Keratinocyte (primary cell): ENCODE data around the gene TLDC2. TPM values are rescaled to one million over a fixed set of nuclear protein-coding genes. Genes with fewer than 3 reads are reported as not detected.
A peak's percentile ranks its signal among the peaks of the same experiment; 100 is the strongest.

Source experiments
- DNase-seq: peaks from one replicate; pipeline ENCODE4 v3.0.0-alpha.2; 2011; ENCODE audit warnings: low read depth, missing footprints, low spot score
- FAIRE-seq: peaks from 2 replicates; lab custom pipeline; 2011; peaks lifted over from hg19 to GRCh38; lab: Jason Lieb, UNC
- H2AFZ ChIP-seq: 2 replicates; pipeline ENCODE4 v1.6.0; 2012; ENCODE audit warnings: low read length, control low read depth, inconsistent platforms; ENCODE audit not compliant: control insufficient read depth
- H3K27ac ChIP-seq: 2 replicates; pipeline ENCODE4 v1.5.1; 2011; ENCODE audit warnings: low read length; ENCODE audit not compliant: control insufficient read depth, insufficient read depth
- H3K27me3 ChIP-seq: 3 replicates; pipeline ENCODE4 v1.6.0; 2011; ENCODE audit warnings: low read length; ENCODE audit not compliant: control insufficient read depth, insufficient read depth; ENCODE audit errors: extremely low read depth
- H3K36me3 ChIP-seq, 2 experiments: 2 replicates in 1 of 2; 3 replicates in 1 of 2; pipeline ENCODE4 v1.5.1; 2011; ENCODE audit warnings: low read length in 2 of 2, mild to moderate bottlenecking in 1 of 2; ENCODE audit not compliant: control insufficient read depth in 2 of 2, insufficient read depth in 2 of 2; ENCODE audit errors: extremely low read depth in 1 of 2
- H3K4me1 ChIP-seq: 3 replicates; pipeline ENCODE4 v1.5.1; 2011; ENCODE audit warnings: low read length; ENCODE audit not compliant: control insufficient read depth, insufficient read depth; ENCODE audit errors: extremely low read depth
- H3K4me2 ChIP-seq: 3 replicates; pipeline ENCODE4 v1.6.0; 2011; ENCODE audit warnings: low read depth, low read length; ENCODE audit not compliant: control insufficient read depth, insufficient read depth; ENCODE audit errors: extremely low read depth
- H3K4me3 ChIP-seq, 3 experiments: fragments of 200-600 bp in 1 of 3; sonication (generic) in 1 of 3; 2 replicates in 2 of 3; 3 replicates in 1 of 3; pipeline ENCODE4 v1.5.1; 2011 to 2016; ENCODE audit warnings: low read length in 3 of 3, mild to moderate bottlenecking in 3 of 3, control low read depth in 2 of 3, inconsistent platforms in 1 of 3, low read depth in 1 of 3, mixed read lengths in 1 of 3, mixed run types in 1 of 3, moderate library complexity in 1 of 3; ENCODE audit not compliant: control insufficient read depth in 2 of 3, insufficient read depth in 2 of 3; ENCODE audit errors: extremely low read depth in 1 of 3
- H3K79me2 ChIP-seq: 2 replicates; pipeline ENCODE4 v1.6.0; 2012; ENCODE audit warnings: low read length; ENCODE audit not compliant: control insufficient read depth, insufficient read depth
- H3K9ac ChIP-seq: 3 replicates; pipeline ENCODE4 v1.6.0; 2011; ENCODE audit warnings: low read length; ENCODE audit not compliant: control insufficient read depth, insufficient read depth; ENCODE audit errors: extremely low read depth
- H3K9me1 ChIP-seq: 3 replicates; pipeline ENCODE4 v1.6.0; 2011; ENCODE audit warnings: low read length; ENCODE audit not compliant: control insufficient read depth, insufficient read depth; ENCODE audit errors: extremely low read depth
- H3K9me3 ChIP-seq: 2 replicates; pipeline ENCODE4 v1.5.1; 2012; ENCODE audit warnings: low read depth, low read length; ENCODE audit not compliant: control insufficient read depth
- H4K20me1 ChIP-seq: 3 replicates; pipeline ENCODE4 v1.6.0; 2011; ENCODE audit warnings: low read length; ENCODE audit not compliant: control insufficient read depth, insufficient read depth; ENCODE audit errors: extremely low read depth
- EZH2 ChIP-seq: IDR thresholded peaks from one replicate; pipeline ENCODE4 v1.6.1; 2012; ENCODE audit warnings: inconsistent platforms, mild to moderate bottlenecking, low read length, moderate library complexity
- dilution Hi-C: fragments of 300-500 bp; cut with MboI; formaldehyde crosslinking; loops from one replicate; pipeline ENCODE4 v1.7.0; 2020; ENCODE audit warnings: low sequenced_read_pairs; ENCODE audit not compliant: extremely low pct_ligation_motif_present
- polyA plus RNA-seq, 5 experiments: library from polyadenylated mRNA; depleted of rRNA in 3 of 5; stranded (reverse) in 3 of 5; stranded (forward) in 1 of 5; unstranded in 1 of 5; fragments of >200 nt; gene quantifications; 1 replicate in 1 of 5; 2 replicates in 3 of 5; 3 replicates in 1 of 5; pipeline versions ENCODE4 v1.2.1 to v1.2.3, GENCODE V29; 2011 to 2012; ENCODE audit warnings: missing spikeins in 2 of 5, low read depth in 1 of 5, low replicate concordance in 1 of 5
- TF ChIP-seq, protein P1 (sequence below), 3 experiments: IDR thresholded peaks in 1 of 3; conservative IDR thresholded peaks in 1 of 3; optimal IDR thresholded peaks in 1 of 3; 2 replicates in 2 of 3; 3 replicates in 1 of 3; pipeline versions ENCODE3 to v1.5.1; 2011; ENCODE audit warnings: low read length in 3 of 3, mild to moderate bottlenecking in 3 of 3, moderate library complexity in 2 of 3, control low read depth in 1 of 3, inconsistent platforms in 1 of 3; ENCODE audit not compliant: insufficient read depth in 2 of 3; ENCODE audit errors: extremely low read depth in 1 of 3

Gene TLDC2
- polyA plus RNA-seq, 1 donor (not counting 4 experiments of a cell fraction or from before 2014, with no cell fraction given): 0.34 TPM

DNA sequence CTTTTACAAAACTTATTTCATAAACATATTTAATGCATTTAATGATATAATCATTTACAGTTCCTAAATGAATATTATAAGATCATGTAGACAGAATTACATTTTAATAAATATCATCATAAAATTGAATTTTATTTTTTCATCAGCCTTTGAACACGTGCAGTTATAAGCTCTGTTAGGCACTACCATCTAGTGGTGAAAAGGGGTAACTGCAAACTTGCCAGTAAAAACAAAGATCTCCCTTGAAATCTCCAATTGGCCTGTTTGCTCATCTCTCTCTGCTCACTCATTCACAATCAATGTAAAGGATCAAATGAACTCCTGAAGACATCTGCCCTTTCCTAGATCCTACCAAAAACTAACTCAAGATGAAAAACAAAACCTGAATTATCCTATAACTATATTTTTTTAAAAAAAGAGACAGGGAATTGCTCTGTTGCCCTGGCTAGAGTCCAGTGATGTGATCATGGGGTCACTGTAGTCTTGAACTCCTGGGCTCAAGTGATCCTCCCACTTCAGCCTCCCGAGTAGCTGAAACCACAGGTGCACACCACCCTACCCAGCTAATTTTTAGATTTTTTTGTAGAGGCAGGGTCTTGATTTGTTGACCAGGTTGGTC, 43.9 kb downstream of the TLDC2 start:
- TF ChIP-seq, protein P1, sequence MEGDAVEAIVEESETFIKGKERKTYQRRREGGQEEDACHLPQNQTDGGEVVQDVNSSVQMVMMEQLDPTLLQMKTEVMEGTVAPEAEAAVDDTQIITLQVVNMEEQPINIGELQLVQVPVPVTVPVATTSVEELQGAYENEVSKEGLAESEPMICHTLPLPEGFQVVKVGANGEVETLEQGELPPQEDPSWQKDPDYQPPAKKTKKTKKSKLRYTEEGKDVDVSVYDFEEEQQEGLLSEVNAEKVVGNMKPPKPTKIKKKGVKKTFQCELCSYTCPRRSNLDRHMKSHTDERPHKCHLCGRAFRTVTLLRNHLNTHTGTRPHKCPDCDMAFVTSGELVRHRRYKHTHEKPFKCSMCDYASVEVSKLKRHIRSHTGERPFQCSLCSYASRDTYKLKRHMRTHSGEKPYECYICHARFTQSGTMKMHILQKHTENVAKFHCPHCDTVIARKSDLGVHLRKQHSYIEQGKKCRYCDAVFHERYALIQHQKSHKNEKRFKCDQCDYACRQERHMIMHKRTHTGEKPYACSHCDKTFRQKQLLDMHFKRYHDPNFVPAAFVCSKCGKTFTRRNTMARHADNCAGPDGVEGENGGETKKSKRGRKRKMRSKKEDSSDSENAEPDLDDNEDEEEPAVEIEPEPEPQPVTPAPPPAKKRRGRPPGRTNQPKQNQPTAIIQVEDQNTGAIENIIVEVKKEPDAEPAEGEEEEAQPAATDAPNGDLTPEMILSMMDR (optimal IDR thresholded peaks at IDR 0.05 in 1 of 3, IDR thresholded peaks at IDR 0.05 in 1 of 3, conservative IDR thresholded peaks at IDR 0.05 in 1 of 3; ENCODE audit: extremely low read depth in 1 of 3, insufficient read depth in 2 of 3, low read length in 3 of 3): peak; percentile 34 to 74 (median 71)
- no peak for TF ChIP-seq EZH2
- no peak overlapping the region for H2AFZ ChIP-seq
- no peak overlapping the region for H3K4me3 ChIP-seq
- H3K9ac ChIP-seq: no peak overlapping the region
- no peaks in the 10 kb centered on the region for H3K79me2 ChIP-seq
- H3K36me3 ChIP-seq: peaks cover 2 to 4% of the 10 kb centered on the region in 2 experiments
- H3K4me1 ChIP-seq: no peaks in the 10 kb centered on the region
- no peak overlapping the region for H3K27ac ChIP-seq
- FAIRE-seq: peak; percentile 41
- dilution Hi-C loops: no loop called here
- H3K27me3 ChIP-seq: no peaks in the 10 kb centered on the region
- peak; percentile 17 for DNase-seq
- no peak overlapping the region for H3K4me2 ChIP-seq
- H3K9me1 ChIP-seq: no peaks in the 10 kb centered on the region
- no peaks in the 10 kb centered on the region for H3K9me3 ChIP-seq
- no peaks in the 10 kb centered on the region for H4K20me1 ChIP-seq

DNA sequence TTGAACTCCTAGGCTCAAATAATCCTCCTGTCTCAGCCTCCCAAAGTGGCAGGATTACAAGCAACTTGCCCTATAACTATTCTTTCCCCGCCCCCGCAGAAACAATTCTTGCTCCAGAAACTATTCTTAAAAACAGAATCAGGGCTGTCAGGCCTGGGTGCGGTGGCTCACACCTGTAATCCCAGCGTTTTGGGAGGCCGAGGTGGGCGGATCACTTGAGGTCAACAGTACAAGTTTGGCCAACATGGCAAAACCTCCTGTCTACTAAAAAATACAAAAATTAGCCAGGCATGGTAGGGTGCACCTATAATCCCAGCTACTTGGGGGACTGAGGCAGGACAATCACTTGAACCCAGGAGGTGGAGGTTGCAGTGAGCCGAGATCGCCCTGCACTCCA, 44.4 kb downstream of the TLDC2 start:
- H3K4me1 ChIP-seq: no peaks in the 10 kb centered on the region
- H3K9me3 ChIP-seq: no peaks in the 10 kb centered on the region
- no peak overlapping the region for H3K9ac ChIP-seq
- DNase-seq: no peak
- no peaks in the 10 kb centered on the region for H3K9me1 ChIP-seq
- no peak for TF ChIP-seq EZH2
- TF ChIP-seq, protein P1 (optimal IDR thresholded peaks at IDR 0.05 in 1 of 3, IDR thresholded peaks at IDR 0.05 in 1 of 3, conservative IDR thresholded peaks at IDR 0.05 in 1 of 3; ENCODE audit: extremely low read depth in 1 of 3, insufficient read depth in 2 of 3, low read length in 3 of 3): no peak
- dilution Hi-C loops: no loop called here
- FAIRE-seq: no peak
- H3K27ac ChIP-seq: no peak overlapping the region
- no peaks in the 10 kb centered on the region for H3K27me3 ChIP-seq
- H3K4me2 ChIP-seq: no peak overlapping the region
- H2AFZ ChIP-seq: no peak overlapping the region
- no peak overlapping the region for H3K4me3 ChIP-seq
- no peaks in the 10 kb centered on the region for H4K20me1 ChIP-seq
- H3K36me3 ChIP-seq: peaks cover 2 to 4% of the 10 kb centered on the region in 2 experiments
- H3K79me2 ChIP-seq: no peaks in the 10 kb centered on the region
